Stimulated activated naive CD8-positive, alpha-beta T cell treated with anti-CD3 and anti-CD28 coated beads, Interleukin-15, Interleukin-2, amounts not matched to agents 100 ng/mL and 50 ng/mL, for 24 hours (primary cell): ENCODE measurements around the gene CHID1.
A peak's percentile ranks its signal among the peaks of the same experiment; 100 is the strongest.

Experiments
- H3K27ac Mint-ChIP-seq: one replicate; pipeline ENCODE4 v1.8.0; 2021; ENCODE audit warnings: mild to moderate bottlenecking, mixed read lengths
- H3K27me3 Mint-ChIP-seq: one replicate; pipeline ENCODE4 v1.8.0; 2021; ENCODE audit warnings: mixed read lengths
- H3K36me3 Mint-ChIP-seq: one replicate; pipeline ENCODE4 v1.8.0; 2021; ENCODE audit warnings: low read depth, mixed read lengths
- H3K4me1 Mint-ChIP-seq: one replicate; pipeline ENCODE4 v1.8.0; 2021; ENCODE audit warnings: low read depth, mixed read lengths
- H3K4me3 Mint-ChIP-seq: one replicate; pipeline ENCODE4 v1.8.0; 2021; ENCODE audit warnings: mild to moderate bottlenecking, mixed read lengths
- H3K9me3 Mint-ChIP-seq: one replicate; pipeline ENCODE4 v1.8.0; 2021; ENCODE audit warnings: mixed read lengths

Gene CHID1

GRCh38 chr11:849104-849824 is 61.3 kb downstream of the CHID1 start:
- peaks cover 10% of the 10 kb centered on the region for H3K4me1 Mint-ChIP-seq
- H3K27me3 Mint-ChIP-seq = no peaks in the 10 kb centered on the region
- no peak overlapping the region for H3K27ac Mint-ChIP-seq
- H3K36me3 Mint-ChIP-seq = no peaks in the 10 kb centered on the region
- H3K4me3 Mint-ChIP-seq = peak overlapping the region; percentile 63
- no peaks in the 10 kb centered on the region for H3K9me3 Mint-ChIP-seq

- H3K4me3 Mint-ChIP-seq = peak overlapping the region; percentile 37
- no peaks in the 10 kb centered on the region for H3K27me3 Mint-ChIP-seq
- H3K9me3 Mint-ChIP-seq = no peaks in the 10 kb centered on the region
- peaks cover 17% of the 10 kb centered on the region for H3K4me1 Mint-ChIP-seq
- H3K27ac Mint-ChIP-seq = no peak overlapping the region
- no peaks in the 10 kb centered on the region for H3K36me3 Mint-ChIP-seq
Measured at GRCh38 chr11:848380-848931, 62.2 kb downstream of the CHID1 start.

- H3K27ac Mint-ChIP-seq = no peak overlapping the region
- H3K36me3 Mint-ChIP-seq = no peaks in the 10 kb centered on the region
- H3K9me3 Mint-ChIP-seq = no peaks in the 10 kb centered on the region
- H3K4me1 Mint-ChIP-seq = peaks cover 19% of the 10 kb centered on the region
- no peaks in the 10 kb centered on the region for H3K27me3 Mint-ChIP-seq
- H3K4me3 Mint-ChIP-seq = no peak overlapping the region
Measured at GRCh38 chr11:847876-848275, 62.7 kb downstream of the CHID1 start.

- no peaks in the 10 kb centered on the region for H3K27me3 Mint-ChIP-seq
- H3K36me3 Mint-ChIP-seq = no peaks in the 10 kb centered on the region
- H3K9me3 Mint-ChIP-seq = no peaks in the 10 kb centered on the region
- no peak overlapping the region for H3K4me3 Mint-ChIP-seq
- H3K27ac Mint-ChIP-seq = no peak overlapping the region
- peaks cover 19% of the 10 kb centered on the region for H3K4me1 Mint-ChIP-seq
Measured at GRCh38 chr11:846496-847098, 64.0 kb downstream of the CHID1 start.

- Mint-ChIP-seq H3K27ac (no peak overlapping the region), H3K36me3 (no peaks in the 10 kb centered on the region), H3K4me1 (peaks cover 25% of the 10 kb centered on the region)
Measured at GRCh38 chr11:845872-846495, 64.6 kb downstream of the CHID1 start.

GRCh38 chr11:844693-845644 is 65.6 kb downstream of the CHID1 start:
- peaks cover 35% of the 10 kb centered on the region for H3K4me1 Mint-ChIP-seq
- no peak overlapping the region for H3K27ac Mint-ChIP-seq
- H3K4me3 Mint-ChIP-seq = no peak overlapping the region
- no peaks in the 10 kb centered on the region for H3K27me3 Mint-ChIP-seq
- H3K9me3 Mint-ChIP-seq = no peaks in the 10 kb centered on the region
- H3K36me3 Mint-ChIP-seq = peaks cover 10% of the 10 kb centered on the region

More at GRCh38 chr11:845872-846495, 64.6 kb downstream of the CHID1 start:
- Mint-ChIP-seq H3K9me3 (no peaks in the 10 kb centered on the region), H3K27me3 (no peaks in the 10 kb centered on the region), H3K4me3 (no peak overlapping the region)

- Mint-ChIP-seq H3K27me3 (no peaks in the 10 kb centered on the region), H3K4me1 (peaks cover 36% of the 10 kb centered on the region), H3K36me3 (peaks cover 14% of the 10 kb centered on the region), H3K4me3 (peak overlapping the region; percentile 76), H3K9me3 (no peaks in the 10 kb centered on the region), H3K27ac (peak overlapping the region; percentile 67)
Measured at GRCh38 chr11:843818-844692, 66.6 kb downstream of the CHID1 start.

- Mint-ChIP-seq H3K36me3 (peaks cover 14% of the 10 kb centered on the region), H3K4me1 (peaks cover 30% of the 10 kb centered on the region), H3K4me3 (peak overlapping the region; percentile 76), H3K27ac (peak overlapping the region; percentile 67), H3K9me3 (no peaks in the 10 kb centered on the region), H3K27me3 (no peaks in the 10 kb centered on the region)
Measured at GRCh38 chr11:843086-843734, 67.4 kb downstream of the CHID1 start.

GRCh38 chr11:842370-843002 is 68.1 kb downstream of the CHID1 start, which contains the start of the genes POLR2L and TSPAN4:
Gene POLR2L, minus strand, starts transcription at chr11:842529. Its CDS starts 21 bp downstream, at chr11:842508.
Gene TSPAN4, plus strand, starts transcription at chr11:842852. Its CDS starts 7,453 bp downstream, at chr11:850305.
- Mint-ChIP-seq H3K27ac (peak within 1 kb of the TSS; percentile 84), H3K4me1 (peaks cover 30% of the 10 kb centered on the region), H3K9me3 (no peaks in the 10 kb centered on the region), H3K36me3 (peaks cover 14% of the 10 kb centered on the region), H3K27me3 (no peaks in the 10 kb centered on the region), H3K4me3 (peak within 1 kb of the TSS; percentile 88)

GRCh38 chr11:841981-842369 is 68.6 kb downstream of the CHID1 start:
- Mint-ChIP-seq H3K9me3 (no peaks in the 10 kb centered on the region), H3K4me1 (peaks cover 30% of the 10 kb centered on the region), H3K36me3 (peaks cover 14% of the 10 kb centered on the region), H3K27ac (peak overlapping the region; percentile 76), H3K27me3 (no peaks in the 10 kb centered on the region), H3K4me3 (peak overlapping the region; percentile 88)

GRCh38 chr11:839875-840617 is 70.6 kb downstream of the CHID1 start:
- Mint-ChIP-seq H3K9me3 (no peaks in the 10 kb centered on the region), H3K4me3 (peak overlapping the region; percentile 88), H3K36me3 (peaks cover 14% of the 10 kb centered on the region), H3K4me1 (peaks cover 33% of the 10 kb centered on the region), H3K27me3 (no peaks in the 10 kb centered on the region), H3K27ac (no peak overlapping the region)

- Mint-ChIP-seq H3K27me3 (no peaks in the 10 kb centered on the region), H3K36me3 (peaks cover 14% of the 10 kb centered on the region), H3K27ac (no peak overlapping the region), H3K4me3 (no peak overlapping the region), H3K4me1 (peaks cover 37% of the 10 kb centered on the region), H3K9me3 (no peaks in the 10 kb centered on the region)
Measured at GRCh38 chr11:839280-839623, 71.4 kb downstream of the CHID1 start.
